HepG2 (cell line): ENCODE measurements around the gene BFSP1. TPM values are rescaled to one million over a fixed set of nuclear protein-coding genes. Genes with fewer than 3 reads are reported as not detected.

Experiments
- ATAC-seq: fragments of 200-7000 bp; cut with Tn5 transposase; 3 replicates; pipeline ENCODE4 v1.9.1; 2020; ENCODE audit warnings: mild to moderate bottlenecking, moderate library complexity
- BruUV-seq: library from RNA; stranded (reverse); fragments of 400-500 nt; replicated peaks from 2 replicates; lab custom pipeline; 2021; lab: Mats Ljungman, UMichigan
- CTCF ChIA-PET: fragments of 300-600 bp; formaldehyde crosslinking; extraction: SDS; loops from one replicate; lab custom pipeline; 2021; ENCODE audit warnings: low total read pairs, inconsistent platforms, low intra/inter-chr PET ratio; lab: Yijun Ruan, JAX
- POLR2A ChIA-PET: fragments of 350-600 bp; sonication (Branson Sonifier 250); formaldehyde crosslinking; loops from one replicate; lab custom pipeline; 2020; ENCODE audit warnings: antibody characterized with exemption, inconsistent platforms; lab: Yijun Ruan, JAX
- DNase-seq: peaks from one replicate; pipeline ENCODE4 v3.0.0-alpha.2; 2015; ENCODE audit warnings: low spot score
- FAIRE-seq: peaks from 3 replicates; lab custom pipeline; 2011; peaks lifted over from hg19 to GRCh38; lab: Jason Lieb, UNC
- H2AFZ ChIP-seq: one replicate; pipeline ENCODE4 v1.6.1; 2011; ENCODE audit warnings: low read length, inconsistent platforms
- H3K27ac ChIP-seq: fragments of 300-600 bp; 3 replicates; pipeline ENCODE4 v1.8.0; 2011; ENCODE audit warnings: mixed run types, mild to moderate bottlenecking, mixed read lengths, low read length, inconsistent platforms; ENCODE audit not compliant: insufficient read depth; ENCODE audit errors: extremely low read length
- H3K27me3 ChIP-seq, 2 experiments: fragments of 200-600 bp in 1 of 2; 2 replicates in 1 of 2; 3 replicates in 1 of 2; pipeline versions ENCODE4 v1.6.0 to v1.8.0; 2011; ENCODE audit warnings: low read length in 2 of 2, mild to moderate bottlenecking in 2 of 2, moderate library complexity in 2 of 2, inconsistent platforms in 1 of 2; ENCODE audit not compliant: insufficient read depth in 2 of 2, control insufficient read depth in 1 of 2
- H3K36me3 ChIP-seq, 2 experiments: fragments of 200-600 bp in 1 of 2; replicated peaks in 1 of 2; 2 replicates in 1 of 2; 3 replicates in 1 of 2; pipeline versions ENCODE4 v1.5.1 to v1.8.0; 2011; ENCODE audit warnings: low read length in 2 of 2, inconsistent platforms in 1 of 2; ENCODE audit not compliant: insufficient read depth in 2 of 2, control insufficient read depth in 1 of 2
- H3K4me1 ChIP-seq: 2 replicates; pipeline ENCODE4 v1.5.1; 2012; ENCODE audit warnings: low read length, inconsistent platforms; ENCODE audit not compliant: insufficient read depth
- H3K4me2 ChIP-seq: 2 replicates; pipeline ENCODE4 v1.6.0; 2011; ENCODE audit warnings: low read depth, low read length, inconsistent platforms
- H3K4me3 ChIP-seq, 3 experiments: fragments of 200-600 bp in 1 of 3; sonication (generic), shearing (Covaris generic) in 1 of 3; replicated peaks in 1 of 3; 2 replicates each; pipeline ENCODE4 v1.5.1; 2011 to 2016; ENCODE audit warnings: low read length in 3 of 3, inconsistent platforms in 2 of 3, low read depth in 2 of 3, mild to moderate bottlenecking in 2 of 3, control low read depth in 1 of 3, mixed read lengths in 1 of 3; ENCODE audit not compliant: insufficient read depth in 1 of 3
- H3K79me2 ChIP-seq: one replicate; pipeline ENCODE4 v1.6.1; 2011; ENCODE audit warnings: low read length, inconsistent platforms; ENCODE audit not compliant: insufficient read depth
- H3K9ac ChIP-seq: 2 replicates; pipeline ENCODE4 v1.6.0; 2011; ENCODE audit warnings: mild to moderate bottlenecking, low read depth, low read length, inconsistent platforms; ENCODE audit not compliant: insufficient read depth
- H3K9me3 ChIP-seq: 2 replicates; pipeline ENCODE4 v1.5.1; 2012; ENCODE audit warnings: mild to moderate bottlenecking, low read length
- H4K20me1 ChIP-seq: 2 replicates; pipeline ENCODE4 v1.6.0; 2011; ENCODE audit warnings: inconsistent platforms, mild to moderate bottlenecking, low read length, moderate library complexity; ENCODE audit not compliant: insufficient read depth
- FOXC1 ChIP-seq: sonication (generic); formaldehyde crosslinking; IDR thresholded peaks from 2 replicates; pipeline ENCODE4 v1.8.0; 2022; ENCODE audit warnings: mild to moderate bottlenecking, missing genetic modification reagents, borderline replicate concordance
- HMG20B ChIP-seq: conservative IDR thresholded peaks from 2 replicates; pipeline ENCODE4 v1.6.1; 2016; ENCODE audit warnings: missing genetic modification reagents, missing compliant biosample characterization
- JARID2 ChIP-seq: sonication (generic); formaldehyde crosslinking; IDR thresholded peaks from 2 replicates; pipeline ENCODE4 v1.8.1; 2023; ENCODE audit warnings: missing genetic modification reagents, inconsistent platforms; ENCODE audit not compliant: insufficient replicate concordance
- MAFG ChIP-seq: sonication (generic); formaldehyde crosslinking; IDR thresholded peaks from 2 replicates; pipeline ENCODE4 v1.5.1; 2020; ENCODE audit warnings: mild to moderate bottlenecking, missing genetic modification reagents
- MAFK ChIP-seq, 2 experiments: IDR thresholded peaks in 1 of 2; conservative IDR thresholded peaks in 1 of 2; 2 replicates each; pipeline ENCODE4 v1.6.1; 2011; ENCODE audit warnings: improper control_type of control experiment in 2 of 2, low read length in 2 of 2
- MIXL1 ChIP-seq: IDR thresholded peaks from 2 replicates; pipeline ENCODE4 v1.6.1; 2016
- MXI1 ChIP-seq: IDR thresholded peaks from 3 replicates; pipeline ENCODE4 v1.6.1; 2012; ENCODE audit warnings: low read depth, low read length, inconsistent platforms, borderline replicate concordance
- NFE2 ChIP-seq: sonication (generic); formaldehyde crosslinking; IDR thresholded peaks from 2 replicates; pipeline ENCODE4 v1.4.0; 2020; ENCODE audit warnings: missing genetic modification reagents
- STAT5B ChIP-seq: sonication (generic); formaldehyde crosslinking; IDR thresholded peaks from 2 replicates; pipeline ENCODE4 v1.4.0; 2020; ENCODE audit warnings: missing genetic modification reagents
- ZNF101 ChIP-seq: sonication (generic); formaldehyde crosslinking; IDR thresholded peaks from 2 replicates; pipeline ENCODE4 v1.4.0; 2020; ENCODE audit warnings: mild to moderate bottlenecking, low read depth, missing genetic modification reagents, borderline replicate concordance
- ZNF710 ChIP-seq: sonication (generic); formaldehyde crosslinking; IDR thresholded peaks from 2 replicates; pipeline ENCODE4 v1.5.0; 2020; ENCODE audit warnings: mild to moderate bottlenecking, missing genetic modification reagents, borderline replicate concordance
- ZNF792 ChIP-seq: IDR thresholded peaks from 2 replicates; pipeline ENCODE4 v1.6.1; 2016
- ZSCAN5A ChIP-seq: sonication (generic); formaldehyde crosslinking; IDR thresholded peaks from 2 replicates; pipeline ENCODE4 v1.8.0; 2022; ENCODE audit warnings: mild to moderate bottlenecking, missing genetic modification reagents, borderline replicate concordance
- WGBS: methylation state at CpG from one replicate; pipeline ENCODE4 v1.1.6; 2017; ENCODE audit warnings: low lambda C conversion rate; 5-methylcytosine and 5-hydroxymethylcytosine counted together
- in situ Hi-C: cut with HindIII; loops from 2 replicates; pipeline ENCODE4 v1.10.0; 2017; ENCODE audit warnings: low pct_unique_long_range_greater_than_20kb; ENCODE audit not compliant: extremely low pct_ligation_motif_present
- intact Hi-C: fragments of 100-400 bp; cut with micrococcal nuclease; formaldehyde crosslinking; loops from one replicate; pipeline ENCODE4 v1.10.0; 2022; ENCODE audit not compliant: unreplicated experiment
- polyA plus RNA-seq, 8 experiments: library from polyadenylated mRNA; depleted of rRNA in 3 of 8; stranded (reverse) in 7 of 8; unstranded in 1 of 8; fragments of >200 nt; fragmentation: Illumina TruSeq in 4 of 8; extraction: Trizol in 4 of 8; gene quantifications; 2 replicates each; pipeline versions ENCODE4 v1.2.1 to v1.2.3, GENCODE V29; 2011 to 2016; ENCODE audit warnings: low read depth in 4 of 8, missing spikeins in 1 of 8, mixed read lengths in 1 of 8; ENCODE audit not compliant: insufficient read depth in 1 of 8
- total RNA-seq, 5 experiments: library from RNA; depleted of rRNA; stranded (reverse); fragments of >200 nt; fragmentation: Illumina TruSeq; extraction: Trizol; gene quantifications; 2 replicates each; pipeline ENCODE4 v1.2.3, GENCODE V29; 2016; ENCODE audit warnings: low read depth in 1 of 5

BFSP1 gene
- total and polyA plus RNA-seq, 2 of the 13 experiments (the other 11 are each of a cell fraction or from before 2014, with no cell fraction given): 0.22 to 0.26 TPM

GRCh38 chr20:17537959-17538358, 6.8 kb upstream of the BFSP1 start:
- H3K79me2 ChIP-seq: no peaks in the 10 kb centered on the region
- no peak for ATAC-seq
- WGBS: 20% methylated on average over 3 of the region's 3 CpGs

GRCh38 chr20:17536944-17537444, 5.8 kb upstream of the BFSP1 start:
- CTCF ChIA-PET: interaction anchor here (1.3 to 4.1 kb wide), 9 partner anchors 32 to 459 kb away, joined by 6 to 47 read pairs (median 13); partner anchors contain the start of gene DSTN
- TF ChIP-seq MAFK (conservative IDR thresholded peaks at IDR 0.05 in 1 of 2, IDR thresholded peaks at IDR 0.05 in 1 of 2; ENCODE audit: low read length in 2 of 2): peak; percentile 51 to 60
- no peak for TF ChIP-seq MAFG (CRISPR knock-in tag)
- TF ChIP-seq FOXC1: peak; percentile 53; the same call in 1 of the 2 replicates
- TF ChIP-seq HMG20B: peak; percentile 61; the same call in 1 of the 2 replicates
- no peak for TF ChIP-seq ZNF710 (CRISPR knock-in tag)
- TF ChIP-seq MIXL1 (CRISPR knock-in tag): peak; percentile 83
- TF ChIP-seq JARID2 (CRISPR knock-in tag): peak; percentile 97
- 0 out of 2 replicates have a peak, but pooled peaks have one; percentile 40 for TF ChIP-seq ZNF792
- peak; percentile 60; the same call in 1 of the 2 replicates for TF ChIP-seq NFE2 (CRISPR knock-in tag)
- 0 out of 2 replicates have a peak, but pooled peaks have one; percentile 45 for TF ChIP-seq ZSCAN5A (CRISPR knock-in tag)
- peak; percentile 84; the same call in 1 of the 3 replicates for TF ChIP-seq MXI1

More at GRCh38 chr20:17537959-17538358, 6.8 kb upstream of the BFSP1 start:
- Histone ChIP-seq H3K9me3 (no peaks in the 10 kb centered on the region), H3K4me3 (no peak overlapping the region), H3K27me3 (peaks cover 0 to 3% of the 10 kb centered on the region in 2 experiments; a peak in 1 of 5 replicates), H3K9ac (no peak overlapping the region), H3K4me1 (peaks cover 22% of the 10 kb centered on the region), H4K20me1 (no peaks in the 10 kb centered on the region), H3K36me3 (no peaks in the 10 kb centered on the region), H2AFZ (no peak overlapping the region), H3K27ac (no peak overlapping the region), H3K4me2 (no peak overlapping the region)
- DNase-seq (no peak), FAIRE-seq (no peak)
- intact Hi-C loops: loop anchor here (1.0 kb wide), 6 partner anchors 32 to 401 kb away; partner anchors contain the start of gene DSTN
- no TSS peak for BruUV-seq
- ChIA-PET POLR2A (no interaction called here), CTCF (interaction anchor here (1.1 to 4.1 kb wide), 6 partner anchors 32 to 360 kb away, joined by 3 to 47 read pairs (median 10); partner anchors contain the start of gene DSTN)
- in situ Hi-C loops: loop anchor here (5.0 to 10.0 kb wide), 2 partner anchors 74 to 397 kb away; no protein-coding TSS in a partner anchor
- TF ChIP-seq ZNF101 (CRISPR knock-in tag): no peak
- TF ChIP-seq STAT5B (CRISPR knock-in tag): no peak

More at GRCh38 chr20:17536944-17537444, 5.8 kb upstream of the BFSP1 start:
- in situ Hi-C loops: loop anchor here (5.0 to 10.0 kb wide), 2 partner anchors 75 to 398 kb away; no protein-coding TSS in a partner anchor
- Histone ChIP-seq H3K27me3 (peaks cover 0 to 2% of the 10 kb centered on the region in 2 experiments; a peak in 1 of 5 replicates), H3K4me1 (peaks cover 23% of the 10 kb centered on the region), H3K27ac (no peak overlapping the region), H3K9me3 (no peaks in the 10 kb centered on the region), H2AFZ (no peak overlapping the region), H3K4me2 (peak overlapping the region; percentile 37), H3K4me3 (peak overlapping the region in 1 of 3 experiments; percentile 18; a peak in 1 of 6 replicates), H3K79me2 (no peaks in the 10 kb centered on the region), H3K9ac (no peak overlapping the region), H4K20me1 (no peaks in the 10 kb centered on the region), H3K36me3 (no peaks in the 10 kb centered on the region)
- DNase-seq: peak; percentile 90
- ATAC-seq: peak; percentile 100
- BruUV-seq: no TSS peak
- peak; percentile 99 for FAIRE-seq
- 2% methylated on average over 6 of the region's 6 CpGs for WGBS
- intact Hi-C loops: loop anchor here (1.0 kb wide), 6 partner anchors 32 to 402 kb away; partner anchors contain the start of gene DSTN
- POLR2A ChIA-PET: interaction anchor here (0.8 to 1.3 kb wide), 5 partner anchors 27 to 358 kb away, joined by 3 to 7 read pairs (median 3); partner anchors contain the start of gene DSTN
